ENCODE measurements around the gene MRNIP. TPM values are rescaled to one million over a fixed set of nuclear protein-coding genes. Genes with fewer than 3 reads are reported as not detected.
"Not testable (repeated sequence)": the region's sequence is repeated elsewhere in the genome, so short reads cannot be mapped to it uniquely, and the experiment has no call there.

The MRNIP gene
- total RNA-seq, 1 experiment from 2014 or later = 39.9 TPM

DNA sequence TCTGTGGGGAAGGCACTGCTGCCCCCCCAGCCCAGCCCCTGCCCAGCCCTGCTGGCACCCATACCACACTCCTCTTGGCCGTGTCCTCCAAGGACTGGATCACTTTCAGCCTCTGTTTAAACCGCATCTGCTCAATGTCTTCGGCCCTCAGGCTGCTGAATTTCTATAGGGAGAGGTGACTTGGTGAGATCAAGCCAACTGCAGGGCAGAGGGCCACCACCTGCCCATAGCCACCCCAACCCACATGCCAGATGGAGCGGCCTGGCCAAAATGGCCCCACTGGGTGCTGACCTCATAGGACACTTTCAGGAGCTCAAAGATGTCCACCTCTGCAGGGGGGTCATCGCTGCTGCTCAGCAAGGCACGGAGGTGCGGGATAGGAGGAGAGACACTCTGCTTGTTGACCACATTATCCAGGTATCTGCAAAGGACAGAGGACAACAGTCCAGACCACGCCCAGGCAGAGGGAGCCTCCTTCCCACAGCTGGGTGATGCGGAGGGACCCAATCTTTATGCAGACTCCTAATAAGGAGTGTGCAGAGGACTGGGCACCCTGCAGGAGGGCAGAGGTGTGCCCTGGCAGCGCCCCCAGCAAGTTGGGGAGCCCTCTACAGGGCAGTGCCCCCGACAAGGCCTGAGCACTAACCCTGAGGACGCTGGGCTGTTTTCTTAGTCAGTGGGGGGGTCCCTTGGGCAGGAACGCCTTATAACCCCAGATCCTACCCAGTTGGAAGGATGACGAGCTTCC lies 14.4 kb upstream of the MRNIP start:
- intact Hi-C loops (cut with micrococcal nuclease; ENCODE audit: unreplicated experiment) = no loop called here
- CTCF ChIA-PET = no interaction called here

DNA sequence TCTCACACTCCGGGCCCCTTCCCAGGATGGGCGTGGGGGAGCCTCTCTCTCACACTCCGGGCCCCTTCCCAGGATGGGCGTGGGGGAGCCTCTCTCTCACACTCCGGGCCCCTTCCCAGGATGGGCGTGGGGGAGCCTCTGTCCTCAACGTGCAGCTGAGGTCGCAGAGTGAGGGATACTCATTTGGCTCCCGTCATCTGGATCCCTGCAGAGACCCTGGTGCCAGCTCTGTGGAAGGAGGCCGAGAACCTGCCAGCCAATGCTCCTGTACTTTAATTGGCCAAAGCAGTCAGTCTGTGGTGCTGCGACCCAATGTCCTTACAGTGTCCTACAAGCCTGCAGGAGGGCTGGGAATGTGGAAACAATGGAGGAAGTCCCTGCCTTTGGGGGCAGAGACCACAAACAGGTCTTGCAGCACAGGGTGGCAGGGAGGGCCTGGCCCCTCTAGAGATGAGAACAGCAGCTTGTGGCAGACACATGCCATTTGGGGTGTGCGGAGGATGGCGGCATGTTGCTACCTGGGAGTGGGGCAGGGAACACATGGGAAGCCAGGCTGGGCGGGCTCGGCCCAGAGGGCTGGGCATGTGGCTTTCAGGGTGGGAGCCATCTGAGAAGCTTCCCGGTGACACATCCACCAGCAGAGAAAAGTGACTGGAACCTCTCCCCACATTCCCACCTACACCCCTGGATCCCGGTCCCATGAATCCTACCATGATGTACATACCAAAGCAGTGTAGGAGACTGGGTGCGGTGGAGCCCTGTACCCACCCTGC lies 13.6 kb upstream of the MRNIP start:
- Histone ChIP-seq H3K36me3 (ENCODE audit: low read depth) (no peaks in the 10 kb centered on the region), H3K27me3 (ENCODE audit: insufficient read depth, low read depth) (no peaks in the 10 kb centered on the region), H3F3A (ENCODE audit: insufficient read depth, low read depth) (no peaks in the 10 kb centered on the region), H3K4me1 (replicated peaks; ENCODE audit: insufficient read depth) (no peaks in the 10 kb centered on the region), H3K4me2 (no peak overlapping the region), H3K27ac (no peak overlapping the region), H2AFZ (no peak overlapping the region), H3K79me2 (ENCODE audit: low read depth) (no peaks in the 10 kb centered on the region), H3K9me2 (ENCODE audit: insufficient read depth) (no peaks in the 10 kb centered on the region), H3K9me3 (ENCODE audit: insufficient read depth, low read depth) (no peaks in the 10 kb centered on the region), H3K4me3 (no peak overlapping the region), H4K20me1 (ENCODE audit: insufficient read depth) (no peaks in the 10 kb centered on the region)
- TF ChIP-seq, protein P1, sequence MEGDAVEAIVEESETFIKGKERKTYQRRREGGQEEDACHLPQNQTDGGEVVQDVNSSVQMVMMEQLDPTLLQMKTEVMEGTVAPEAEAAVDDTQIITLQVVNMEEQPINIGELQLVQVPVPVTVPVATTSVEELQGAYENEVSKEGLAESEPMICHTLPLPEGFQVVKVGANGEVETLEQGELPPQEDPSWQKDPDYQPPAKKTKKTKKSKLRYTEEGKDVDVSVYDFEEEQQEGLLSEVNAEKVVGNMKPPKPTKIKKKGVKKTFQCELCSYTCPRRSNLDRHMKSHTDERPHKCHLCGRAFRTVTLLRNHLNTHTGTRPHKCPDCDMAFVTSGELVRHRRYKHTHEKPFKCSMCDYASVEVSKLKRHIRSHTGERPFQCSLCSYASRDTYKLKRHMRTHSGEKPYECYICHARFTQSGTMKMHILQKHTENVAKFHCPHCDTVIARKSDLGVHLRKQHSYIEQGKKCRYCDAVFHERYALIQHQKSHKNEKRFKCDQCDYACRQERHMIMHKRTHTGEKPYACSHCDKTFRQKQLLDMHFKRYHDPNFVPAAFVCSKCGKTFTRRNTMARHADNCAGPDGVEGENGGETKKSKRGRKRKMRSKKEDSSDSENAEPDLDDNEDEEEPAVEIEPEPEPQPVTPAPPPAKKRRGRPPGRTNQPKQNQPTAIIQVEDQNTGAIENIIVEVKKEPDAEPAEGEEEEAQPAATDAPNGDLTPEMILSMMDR (conservative IDR thresholded peaks at IDR 0.05) = no peak
- TF ChIP-seq EZH2 (IDR thresholded peaks at IDR 0.05; ENCODE audit: low read depth) = no peak
- no TSS peak for BruUV-seq (replicated peaks)
- POLR2A ChIA-PET (ENCODE audit: unreplicated experiment) = no interaction called here
- CTCF ChIA-PET = interaction anchor here (0.5 kb wide), 1 partner anchor 219 kb away, joined by 8 read pairs; no protein-coding TSS in a partner anchor
- intact Hi-C loops (cut with micrococcal nuclease; ENCODE audit: unreplicated experiment) = no loop called here
- no peak for DNase-seq

More for the DNA sequence above, 14.4 kb upstream of the MRNIP start:
- no TSS peak for BruUV-seq (replicated peaks)
- no peaks in the 10 kb centered on the region for H3K4me1 ChIP-seq (replicated peaks; ENCODE audit: insufficient read depth)
- DNase-seq = no peak
- no peaks in the 10 kb centered on the region for H3K9me2 ChIP-seq (ENCODE audit: insufficient read depth)
- POLR2A ChIA-PET (ENCODE audit: unreplicated experiment) = interaction anchor here (0.5 kb wide), 1 partner anchor 51 kb away, joined by 9 read pairs; no protein-coding TSS in a partner anchor
- H3K79me2 ChIP-seq (ENCODE audit: low read depth) = no peaks in the 10 kb centered on the region
- no peak overlapping the region for H2AFZ ChIP-seq
- no peak overlapping the region for H3K4me2 ChIP-seq
- TF ChIP-seq EZH2 (IDR thresholded peaks at IDR 0.05; ENCODE audit: low read depth) = no peak
- TF ChIP-seq, protein P1 (conservative IDR thresholded peaks at IDR 0.05) = no peak
- H3K36me3 ChIP-seq (ENCODE audit: low read depth) = no peaks in the 10 kb centered on the region
- H3K27me3 ChIP-seq (ENCODE audit: insufficient read depth, low read depth) = no peaks in the 10 kb centered on the region
- no peaks in the 10 kb centered on the region for H3F3A ChIP-seq (ENCODE audit: insufficient read depth, low read depth)
- H4K20me1 ChIP-seq (ENCODE audit: insufficient read depth) = no peaks in the 10 kb centered on the region
- H3K4me3 ChIP-seq = no peak overlapping the region
- H3K9me3 ChIP-seq (ENCODE audit: insufficient read depth, low read depth) = no peaks in the 10 kb centered on the region
- H3K27ac ChIP-seq = no peak overlapping the region

DNA sequence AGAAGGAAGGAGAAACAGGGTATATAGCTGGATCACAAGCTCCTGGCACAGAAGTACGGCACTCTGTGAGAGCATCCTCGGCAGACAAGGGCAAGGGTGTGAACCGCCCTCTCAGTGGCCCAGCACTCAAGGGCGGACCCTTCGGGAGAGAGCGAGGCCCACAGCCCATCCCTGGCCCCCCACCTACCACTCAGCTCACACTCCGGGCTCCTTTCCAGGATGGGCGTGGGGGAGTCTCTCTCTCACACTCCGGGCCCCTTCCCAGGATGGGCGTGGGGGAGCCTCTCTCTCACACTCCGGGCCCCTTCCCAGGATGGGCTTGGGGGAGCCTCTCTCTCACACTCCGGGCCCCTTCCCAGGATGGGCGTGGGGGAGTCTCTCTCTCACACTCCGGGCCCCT lies 12.9 kb upstream of the MRNIP start:
- H3K27me3 ChIP-seq (ENCODE audit: insufficient read depth, low read depth); H3K4me2 ChIP-seq; H3K79me2 ChIP-seq (ENCODE audit: low read depth); BruUV-seq (replicated peaks); DNase-seq; intact Hi-C loops (cut with micrococcal nuclease; ENCODE audit: unreplicated experiment); H3K36me3 ChIP-seq (ENCODE audit: low read depth); CTCF ChIA-PET; H3F3A ChIP-seq (ENCODE audit: insufficient read depth, low read depth); H2AFZ ChIP-seq; H4K20me1 ChIP-seq (ENCODE audit: insufficient read depth); H3K27ac ChIP-seq; H3K9me2 ChIP-seq (ENCODE audit: insufficient read depth); H3K4me3 ChIP-seq; POLR2A ChIA-PET (ENCODE audit: unreplicated experiment); H3K4me1 ChIP-seq (replicated peaks; ENCODE audit: insufficient read depth); H3K9me3 ChIP-seq (ENCODE audit: insufficient read depth, low read depth): not testable (repeated sequence)
